DOHH2 (cell line): Measurements from ENCODE around the gene PPP4R1.

Source experiments
- H3F3A ChIP-seq: fragments of 200-600 bp; sonication (generic), shearing (Covaris generic); 2 replicates; pipeline ENCODE4 v1.6.0; 2016; ENCODE audit warnings: antibody characterized with exemption, mild to moderate bottlenecking; ENCODE audit not compliant: control insufficient read depth, insufficient read depth
- H3K27ac ChIP-seq: fragments of 200-600 bp; sonication (generic); 2 replicates; pipeline ENCODE4 v1.5.1; 2014; ENCODE audit warnings: low read depth, mild to moderate bottlenecking, low read length, moderate library complexity
- H3K27me3 ChIP-seq: fragments of 200-600 bp; sonication (generic); 2 replicates; pipeline ENCODE4 v1.6.1; 2014; ENCODE audit warnings: mild to moderate bottlenecking, low read length, mixed read lengths; ENCODE audit not compliant: control insufficient read depth
- H3K36me3 ChIP-seq: fragments of 200-600 bp; sonication (generic); 2 replicates; pipeline ENCODE4 v1.6.1; 2014; ENCODE audit warnings: mild to moderate bottlenecking, low read length, moderate library complexity, mixed read lengths; ENCODE audit not compliant: control insufficient read depth
- H3K4me1 ChIP-seq: fragments of 200-600 bp; sonication (generic); 2 replicates; pipeline ENCODE4 v1.6.1; 2014; ENCODE audit warnings: mild to moderate bottlenecking, low read length, mixed read lengths; ENCODE audit not compliant: control insufficient read depth
- H3K4me2 ChIP-seq: fragments of 200-600 bp; sonication (generic); 2 replicates; pipeline ENCODE4 v1.6.0; 2014; ENCODE audit warnings: mild to moderate bottlenecking, low read length, moderate library complexity
- H3K4me3 ChIP-seq: fragments of 200-600 bp; sonication (generic); 2 replicates; pipeline ENCODE4 v1.5.1; 2014; ENCODE audit warnings: mild to moderate bottlenecking, low read length, mixed read lengths
- H3K79me2 ChIP-seq: fragments of 200-600 bp; sonication (generic); 2 replicates; pipeline ENCODE4 v1.6.1; 2014; ENCODE audit warnings: mild to moderate bottlenecking, low read length, mixed read lengths; ENCODE audit not compliant: control insufficient read depth
- H3K9me2 ChIP-seq: fragments of 200-600 bp; sonication (generic); replicated peaks from 2 replicates; pipeline ENCODE4 v1.6.1; 2014; ENCODE audit warnings: mild to moderate bottlenecking, low read length, mixed read lengths; ENCODE audit not compliant: control insufficient read depth
- H3K9me3 ChIP-seq: fragments of 200-600 bp; sonication (generic); 2 replicates; pipeline ENCODE4 v1.6.1; 2014; ENCODE audit warnings: antibody characterized with exemption, low read length, mixed read lengths; ENCODE audit not compliant: control insufficient read depth, insufficient read depth
- H4K20me1 ChIP-seq: fragments of 200-600 bp; sonication (generic); 2 replicates; pipeline ENCODE4 v1.6.0; 2014; ENCODE audit warnings: low read depth, mild to moderate bottlenecking, antibody characterized with exemption, low read length, moderate library complexity; ENCODE audit not compliant: control insufficient read depth, insufficient read depth
- EZH2phosphoT487 ChIP-seq: fragments of 200-600 bp; sonication (generic); IDR thresholded peaks from 2 replicates; pipeline ENCODE4 v1.6.1; 2017; ENCODE audit warnings: borderline replicate concordance, mild to moderate bottlenecking, antibody characterized with exemption, low read length, moderate library complexity, mixed read lengths
- TF ChIP-seq, protein P1 (sequence below): fragments of 200-600 bp; sonication (generic); IDR thresholded peaks from one replicate; pipeline ENCODE4 v1.5.1; 2014; ENCODE audit warnings: antibody characterized with exemption, mild to moderate bottlenecking, low read depth, low read length; ENCODE audit not compliant: poor library complexity, severe bottlenecking

PPP4R1 gene

DNA sequence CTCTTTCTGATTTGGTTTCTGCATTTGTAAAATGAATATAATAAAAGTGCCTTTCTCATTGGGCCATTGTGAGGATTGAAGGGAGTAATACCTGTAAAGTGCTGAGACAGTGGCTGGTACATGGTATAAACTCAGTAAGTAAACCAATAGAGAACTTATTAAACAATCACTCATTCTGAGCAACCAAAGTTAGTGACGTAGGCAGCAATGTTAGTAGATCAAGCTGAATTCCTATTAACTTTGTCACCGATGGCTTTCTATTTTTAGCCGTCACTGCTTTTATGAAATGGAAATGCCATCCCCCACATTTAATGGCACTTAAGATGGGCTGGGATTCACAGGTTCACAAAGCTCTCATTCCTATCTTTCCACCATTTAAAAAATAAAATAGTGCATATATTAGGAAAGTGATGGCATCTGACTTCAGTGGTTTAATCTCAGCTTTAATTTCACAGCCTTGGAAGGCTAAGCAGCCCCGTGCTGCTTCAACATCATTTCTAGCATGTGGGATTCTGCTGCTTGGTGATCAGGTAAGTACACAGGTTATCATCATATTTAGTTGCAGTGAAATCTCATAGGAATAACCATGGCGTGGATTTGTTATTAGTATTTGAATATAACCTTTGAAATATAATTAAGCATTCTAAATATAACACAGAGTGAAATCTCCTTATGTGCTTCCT lies 17.6 kb upstream of the PPP4R1 start:
- Histone ChIP-seq H3K27me3 (no peaks in the 10 kb centered on the region), H3K4me2 (no peak overlapping the region), H3K4me1 (no peaks in the 10 kb centered on the region), H3K4me3 (no peak overlapping the region), H3K36me3 (no peaks in the 10 kb centered on the region), H3K27ac (no peak overlapping the region), H3K79me2 (no peaks in the 10 kb centered on the region), H4K20me1 (no peaks in the 10 kb centered on the region), H3F3A (no peaks in the 10 kb centered on the region), H3K9me3 (no peaks in the 10 kb centered on the region), H3K9me2 (no peaks in the 10 kb centered on the region)
- TF ChIP-seq, protein P1, sequence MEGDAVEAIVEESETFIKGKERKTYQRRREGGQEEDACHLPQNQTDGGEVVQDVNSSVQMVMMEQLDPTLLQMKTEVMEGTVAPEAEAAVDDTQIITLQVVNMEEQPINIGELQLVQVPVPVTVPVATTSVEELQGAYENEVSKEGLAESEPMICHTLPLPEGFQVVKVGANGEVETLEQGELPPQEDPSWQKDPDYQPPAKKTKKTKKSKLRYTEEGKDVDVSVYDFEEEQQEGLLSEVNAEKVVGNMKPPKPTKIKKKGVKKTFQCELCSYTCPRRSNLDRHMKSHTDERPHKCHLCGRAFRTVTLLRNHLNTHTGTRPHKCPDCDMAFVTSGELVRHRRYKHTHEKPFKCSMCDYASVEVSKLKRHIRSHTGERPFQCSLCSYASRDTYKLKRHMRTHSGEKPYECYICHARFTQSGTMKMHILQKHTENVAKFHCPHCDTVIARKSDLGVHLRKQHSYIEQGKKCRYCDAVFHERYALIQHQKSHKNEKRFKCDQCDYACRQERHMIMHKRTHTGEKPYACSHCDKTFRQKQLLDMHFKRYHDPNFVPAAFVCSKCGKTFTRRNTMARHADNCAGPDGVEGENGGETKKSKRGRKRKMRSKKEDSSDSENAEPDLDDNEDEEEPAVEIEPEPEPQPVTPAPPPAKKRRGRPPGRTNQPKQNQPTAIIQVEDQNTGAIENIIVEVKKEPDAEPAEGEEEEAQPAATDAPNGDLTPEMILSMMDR, result no peak
- no peak for TF ChIP-seq EZH2phosphoT487

DNA sequence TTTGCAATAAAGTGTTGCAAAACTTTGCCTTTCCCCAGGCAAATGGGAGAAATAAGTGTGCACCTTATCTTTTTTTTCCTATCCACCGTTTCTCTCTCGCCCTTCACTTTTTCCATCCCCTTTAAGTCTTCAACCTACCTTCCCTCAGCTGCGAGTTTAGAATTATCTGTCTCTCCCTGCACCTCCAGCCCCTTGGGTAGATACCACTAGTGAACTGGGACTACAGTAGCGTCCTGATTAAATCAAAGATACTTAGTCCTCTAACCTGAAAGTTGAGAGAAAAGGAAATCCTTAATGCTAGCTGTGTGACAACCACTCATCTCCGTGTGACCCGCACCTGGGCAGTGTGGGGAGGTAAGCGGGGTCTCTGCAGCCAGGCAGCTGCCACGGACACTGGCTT lies 16.1 kb upstream of the PPP4R1 start:
- H3K36me3 ChIP-seq, result no peaks in the 10 kb centered on the region
- no peaks in the 10 kb centered on the region for H3K27me3 ChIP-seq
- no peaks in the 10 kb centered on the region for H3K9me3 ChIP-seq
- H3F3A ChIP-seq, result no peaks in the 10 kb centered on the region
- no peak overlapping the region for H3K4me3 ChIP-seq
- H3K9me2 ChIP-seq, result no peaks in the 10 kb centered on the region
- H4K20me1 ChIP-seq, result no peaks in the 10 kb centered on the region
- no peak overlapping the region for H3K27ac ChIP-seq
- H3K4me1 ChIP-seq, result no peaks in the 10 kb centered on the region
- TF ChIP-seq, protein P1, result no peak
- no peak for TF ChIP-seq EZH2phosphoT487
- H3K79me2 ChIP-seq, result no peaks in the 10 kb centered on the region
- H3K4me2 ChIP-seq, result no peak overlapping the region

- Histone ChIP-seq H3K79me2 (no peaks in the 10 kb centered on the region), H3K4me3 (no peak overlapping the region), H4K20me1 (no peaks in the 10 kb centered on the region), H3K9me2 (no peaks in the 10 kb centered on the region), H3K27ac (no peak overlapping the region), H3K4me2 (no peak overlapping the region), H3K27me3 (no peaks in the 10 kb centered on the region), H3K4me1 (no peaks in the 10 kb centered on the region), H3F3A (no peaks in the 10 kb centered on the region), H3K36me3 (no peaks in the 10 kb centered on the region), H3K9me3 (no peaks in the 10 kb centered on the region)
- TF ChIP-seq, protein P1, result no peak
- no peak for TF ChIP-seq EZH2phosphoT487
Measured at GRCh38 chr18:9629709-9630108, 15.3 kb upstream of the PPP4R1 start.
